Uterine smooth muscle cell (primary cell): ENCODE measurements around the gene PDX1. TPM values are rescaled to one million over a fixed set of nuclear protein-coding genes. Genes with fewer than 3 reads are reported as not detected.

ENCODE experiments used
- total RNA-seq: library from RNA; depleted of rRNA; stranded (reverse); fragments of >200 nt; gene quantifications from 2 replicates; pipeline ENCODE4 v1.2.3, GENCODE V29; 2014

The PDX1 gene
- total RNA-seq, result not detected in 2 replicates

DNA sequence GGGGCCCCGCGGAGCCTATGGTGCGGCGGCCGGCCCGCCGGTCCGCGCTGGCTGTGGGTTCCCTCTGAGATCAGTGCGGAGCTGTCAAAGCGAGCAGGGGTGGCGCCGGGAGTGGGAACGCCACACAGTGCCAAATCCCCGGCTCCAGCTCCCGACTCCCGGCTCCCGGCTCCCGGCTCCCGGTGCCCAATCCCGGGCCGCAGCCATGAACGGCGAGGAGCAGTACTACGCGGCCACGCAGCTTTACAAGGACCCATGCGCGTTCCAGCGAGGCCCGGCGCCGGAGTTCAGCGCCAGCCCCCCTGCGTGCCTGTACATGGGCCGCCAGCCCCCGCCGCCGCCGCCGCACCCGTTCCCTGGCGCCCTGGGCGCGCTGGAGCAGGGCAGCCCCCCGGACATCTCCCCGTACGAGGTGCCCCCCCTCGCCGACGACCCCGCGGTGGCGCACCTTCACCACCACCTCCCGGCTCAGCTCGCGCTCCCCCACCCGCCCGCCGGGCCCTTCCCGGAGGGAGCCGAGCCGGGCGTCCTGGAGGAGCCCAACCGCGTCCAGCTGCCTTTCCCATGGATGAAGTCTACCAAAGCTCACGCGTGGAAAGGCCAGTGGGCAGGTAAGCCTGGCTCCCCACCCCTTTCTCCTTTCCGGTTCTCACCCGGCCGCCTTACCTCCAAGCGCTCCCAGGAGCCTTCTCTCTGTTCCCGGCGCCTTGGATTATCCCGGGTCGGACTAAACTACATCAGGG lies at the start of gene PDX1:
Gene PDX1, plus strand, starts transcription at position 67 of the 743 bp plus-strand sequence. Its CDS starts 139 bp downstream, at position 206.

DNA sequence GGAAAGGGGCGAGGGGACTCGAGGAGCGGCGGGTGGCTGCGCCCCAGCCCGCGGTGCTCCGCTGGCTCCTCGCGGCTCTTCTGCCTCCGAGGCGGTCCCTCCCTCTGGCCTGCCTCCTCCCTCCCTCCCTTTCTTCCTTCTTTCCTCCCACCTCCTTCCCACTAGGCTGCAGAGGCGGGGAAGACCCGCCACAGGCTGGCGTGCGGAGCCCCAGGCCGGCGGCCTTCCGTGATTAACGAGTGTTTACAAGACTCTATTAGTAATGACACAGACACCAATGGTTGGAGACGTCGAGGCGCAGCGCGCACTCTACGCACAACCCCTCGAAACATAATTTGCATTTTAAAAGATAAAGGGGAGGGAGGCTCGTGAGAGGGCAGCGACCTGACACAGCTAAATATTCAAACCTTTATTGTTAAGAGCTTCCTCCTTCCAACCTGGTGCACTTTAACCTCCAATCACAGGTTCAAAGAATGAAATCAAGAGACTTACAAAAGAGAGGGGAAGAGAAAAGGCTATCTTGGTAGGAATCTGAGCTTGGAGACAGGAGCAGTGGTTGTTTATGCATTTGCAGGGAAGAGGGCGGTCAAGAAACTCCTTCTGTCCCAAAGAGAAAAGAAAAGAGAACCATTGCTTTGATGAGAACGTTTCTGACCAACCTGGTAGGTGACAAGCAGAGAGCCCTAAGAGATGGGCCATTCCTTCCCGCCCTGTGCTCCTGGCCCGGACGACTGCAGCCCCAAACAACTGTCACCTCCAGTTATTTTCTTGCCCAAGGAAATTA lies 49.5 kb downstream of the PDX1 start, which contains the start of gene CDX2:
Gene CDX2, minus strand, starts transcription at position 234 of the 784 bp plus-strand sequence. CDS start 309 bp downstream, outside the sequence.

Other genes starting within 250 kb of the PDX1 start
- not detected in 2 replicates for gene GSX1, start 127.5 kb upstream of the PDX1 start, total RNA-seq
- not detected in 2 replicates for gene CDX2, start 49.3 kb downstream of the PDX1 start, total RNA-seq
- gene URAD, start 68.7 kb downstream of the PDX1 start, total RNA-seq, result not detected in 2 replicates
- not detected in 2 replicates for gene FLT3, start 180.6 kb downstream of the PDX1 start, total RNA-seq
- 18.0 and 20.0 TPM in 2 replicates for gene PAN3, start 218.5 kb downstream of the PDX1 start, total RNA-seq